ENCODE data around the gene ZDHHC24.

DNA sequence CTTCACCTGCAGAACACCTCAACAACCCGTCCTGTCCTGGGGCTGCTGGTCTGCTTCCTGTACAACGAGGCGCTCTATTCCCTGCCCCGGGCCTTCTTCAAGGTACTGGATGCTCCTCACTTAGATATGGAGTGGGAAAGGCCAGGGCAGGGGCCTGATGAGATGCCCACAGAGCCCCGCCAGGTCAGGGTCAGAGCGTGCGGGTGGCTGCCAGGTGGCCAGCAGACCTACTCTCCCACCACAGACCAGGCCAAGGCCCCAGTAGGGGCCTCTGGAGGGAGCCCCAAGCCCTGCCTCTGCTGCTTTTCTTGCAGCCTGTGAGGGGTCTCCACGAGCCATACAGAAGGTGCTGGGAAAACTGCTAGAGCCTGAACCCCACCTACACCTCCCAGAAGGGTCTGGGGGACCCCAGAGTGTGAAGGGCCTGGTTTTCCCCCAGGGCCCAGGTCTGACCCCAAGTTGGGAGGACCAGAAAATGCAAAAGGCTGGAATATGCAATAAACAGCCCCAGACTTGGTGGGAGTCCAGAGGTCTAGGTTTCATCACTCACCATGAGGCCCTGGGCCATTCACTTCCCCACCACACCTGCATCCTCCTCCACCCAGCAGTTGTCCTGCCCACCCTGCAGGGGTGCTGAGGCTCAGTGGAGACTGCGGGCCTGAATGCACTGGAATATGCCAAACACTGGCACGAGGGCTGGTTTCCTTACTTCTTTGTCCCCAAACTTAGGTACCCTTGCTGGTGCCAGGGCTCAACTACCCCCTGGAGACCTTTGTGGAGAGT is 14.7 kb downstream of the ZDHHC24 start:
- TF ChIP-seq, protein P1, sequence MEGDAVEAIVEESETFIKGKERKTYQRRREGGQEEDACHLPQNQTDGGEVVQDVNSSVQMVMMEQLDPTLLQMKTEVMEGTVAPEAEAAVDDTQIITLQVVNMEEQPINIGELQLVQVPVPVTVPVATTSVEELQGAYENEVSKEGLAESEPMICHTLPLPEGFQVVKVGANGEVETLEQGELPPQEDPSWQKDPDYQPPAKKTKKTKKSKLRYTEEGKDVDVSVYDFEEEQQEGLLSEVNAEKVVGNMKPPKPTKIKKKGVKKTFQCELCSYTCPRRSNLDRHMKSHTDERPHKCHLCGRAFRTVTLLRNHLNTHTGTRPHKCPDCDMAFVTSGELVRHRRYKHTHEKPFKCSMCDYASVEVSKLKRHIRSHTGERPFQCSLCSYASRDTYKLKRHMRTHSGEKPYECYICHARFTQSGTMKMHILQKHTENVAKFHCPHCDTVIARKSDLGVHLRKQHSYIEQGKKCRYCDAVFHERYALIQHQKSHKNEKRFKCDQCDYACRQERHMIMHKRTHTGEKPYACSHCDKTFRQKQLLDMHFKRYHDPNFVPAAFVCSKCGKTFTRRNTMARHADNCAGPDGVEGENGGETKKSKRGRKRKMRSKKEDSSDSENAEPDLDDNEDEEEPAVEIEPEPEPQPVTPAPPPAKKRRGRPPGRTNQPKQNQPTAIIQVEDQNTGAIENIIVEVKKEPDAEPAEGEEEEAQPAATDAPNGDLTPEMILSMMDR (IDR thresholded peaks at IDR 0.05), result no peak
- no peak for TF ChIP-seq SIN3A (IDR thresholded peaks at IDR 0.05; ENCODE audit: borderline replicate concordance, insufficient read depth, low read depth, low read length)

All from Panc1 (cell line).